ENCODE measurements around the gene ETHE1.

- TF ChIP-seq POLR2AphosphoS5 (IDR thresholded peaks at IDR 0.05; ENCODE audit: borderline replicate concordance, low read depth, low read length) = no peak
- no peak for TF ChIP-seq EZH2 (IDR thresholded peaks at IDR 0.05)
Measured at GRCh38 chr19:43501661-43502418, 25.2 kb downstream of the ETHE1 start.

All from SK-N-MC (cell line).